Mononuclear cell (primary cell): ENCODE results near the gene METTL8. TPM values are rescaled to one million over a fixed set of nuclear protein-coding genes. Genes with fewer than 3 reads are reported as not detected.

Source experiments
- H3K27me3 ChIP-seq: 2 replicates; pipeline ENCODE4 v1.6.0; 2011; ENCODE audit warnings: low read length, control low read depth; ENCODE audit not compliant: insufficient read depth
- H3K4me1 ChIP-seq: 2 replicates; pipeline ENCODE4 v1.5.1; 2011; ENCODE audit warnings: mild to moderate bottlenecking, low read length, control low read depth; ENCODE audit not compliant: insufficient read depth
- H3K4me3 ChIP-seq: 2 replicates; pipeline ENCODE4 v1.5.1; 2011; ENCODE audit warnings: mild to moderate bottlenecking, low read length, moderate library complexity
- H3K9me3 ChIP-seq: 2 replicates; pipeline ENCODE4 v1.5.1; 2011; ENCODE audit warnings: low read depth, mild to moderate bottlenecking, control low read depth, low read length
- total RNA-seq: library from RNA; depleted of rRNA; stranded (reverse); fragments of >200 nt; gene quantifications from one replicate; pipeline ENCODE4 v1.2.3, GENCODE V29; 2012

The METTL8 gene
- total RNA-seq, 1 donor = 19.0 TPM

DNA sequence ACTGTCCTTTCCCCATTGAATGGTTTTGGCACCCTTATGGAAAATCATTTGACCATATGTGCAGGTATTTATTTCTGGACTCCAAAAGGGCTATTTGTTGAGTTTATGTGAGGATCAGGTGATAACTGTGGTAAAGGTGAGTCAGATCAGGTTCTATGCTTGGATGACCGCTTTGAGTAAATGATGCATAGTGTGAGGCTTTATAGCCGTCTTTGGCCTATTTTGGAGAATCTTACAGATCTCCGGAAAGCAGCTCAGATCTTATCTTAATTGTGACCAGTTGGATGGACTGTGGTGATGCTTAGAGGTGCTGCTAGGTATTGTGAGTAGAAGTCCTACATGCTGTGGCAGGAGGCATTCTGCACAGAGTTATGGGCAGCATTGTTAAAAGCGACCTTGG lies 126.2 kb downstream of the METTL8 start:
- no peak overlapping the region for H3K4me3 ChIP-seq
- H3K9me3 ChIP-seq = no peaks in the 10 kb centered on the region
- no peaks in the 10 kb centered on the region for H3K4me1 ChIP-seq
- no peaks in the 10 kb centered on the region for H3K27me3 ChIP-seq

DNA sequence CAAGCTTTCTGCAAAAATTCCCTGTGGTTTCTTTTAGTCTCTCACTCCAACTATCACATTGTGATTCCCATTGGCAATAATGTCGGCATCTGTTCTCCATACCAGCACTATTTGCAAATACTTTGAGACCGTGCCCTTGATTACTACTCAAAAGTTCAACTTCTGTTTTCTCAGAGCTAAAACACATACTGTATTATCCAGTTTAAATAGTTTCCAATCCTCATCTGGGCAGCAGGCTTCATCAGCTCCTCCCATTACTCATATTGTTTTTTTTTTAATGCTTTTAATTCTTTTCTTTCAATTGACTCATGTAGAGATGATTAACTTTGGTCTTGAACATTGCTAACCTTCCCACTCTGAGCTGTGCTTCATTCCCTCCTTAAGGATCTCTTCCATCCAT lies 135.8 kb downstream of the METTL8 start:
- no peaks in the 10 kb centered on the region for H3K9me3 ChIP-seq
- H3K4me3 ChIP-seq = no peak overlapping the region
- H3K27me3 ChIP-seq = no peaks in the 10 kb centered on the region
- H3K4me1 ChIP-seq = no peaks in the 10 kb centered on the region

DNA sequence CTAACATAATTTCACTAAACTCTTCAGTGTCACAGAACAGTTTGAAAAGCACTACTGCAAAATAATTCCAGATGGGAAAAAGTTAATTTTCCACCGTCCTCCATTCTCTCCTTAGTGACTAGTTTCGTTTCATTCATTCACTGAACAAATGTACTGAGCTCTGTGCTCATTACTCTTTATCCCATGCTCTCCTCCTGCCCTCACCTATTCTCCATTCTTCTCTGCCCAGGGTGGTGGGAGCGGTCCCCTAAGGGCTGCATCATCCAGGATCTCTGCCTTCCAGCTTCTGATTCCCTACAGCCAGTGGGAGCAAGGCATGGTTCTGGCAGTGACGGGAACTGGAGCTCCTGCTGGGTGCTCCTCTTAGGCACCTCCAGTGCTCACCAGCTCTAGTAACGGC lies 139.2 kb downstream of the METTL8 start:
- Histone ChIP-seq H3K9me3 (no peaks in the 10 kb centered on the region), H3K27me3 (no peaks in the 10 kb centered on the region), H3K4me1 (no peaks in the 10 kb centered on the region), H3K4me3 (no peak overlapping the region)

DNA sequence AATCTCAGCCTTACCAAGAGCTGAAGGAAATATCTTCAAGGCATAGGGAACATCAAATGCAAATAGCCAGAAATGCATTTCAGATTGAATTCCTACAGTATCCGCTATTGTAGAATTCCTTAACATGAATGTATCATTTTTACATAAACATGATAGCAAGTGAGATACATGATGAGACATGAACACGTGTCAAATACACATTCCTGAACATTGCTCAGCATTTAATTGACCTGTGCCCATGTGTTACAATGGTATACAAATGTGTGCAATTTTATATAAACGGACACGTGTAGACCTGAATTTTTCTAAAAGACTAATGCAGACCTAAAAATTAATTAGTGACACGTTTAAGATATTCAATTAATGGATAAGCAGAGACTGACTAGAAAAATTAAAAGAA lies 140.1 kb downstream of the METTL8 start:
- Histone ChIP-seq H3K4me1 (no peaks in the 10 kb centered on the region), H3K27me3 (no peaks in the 10 kb centered on the region), H3K4me3 (no peak overlapping the region), H3K9me3 (no peaks in the 10 kb centered on the region)

DNA sequence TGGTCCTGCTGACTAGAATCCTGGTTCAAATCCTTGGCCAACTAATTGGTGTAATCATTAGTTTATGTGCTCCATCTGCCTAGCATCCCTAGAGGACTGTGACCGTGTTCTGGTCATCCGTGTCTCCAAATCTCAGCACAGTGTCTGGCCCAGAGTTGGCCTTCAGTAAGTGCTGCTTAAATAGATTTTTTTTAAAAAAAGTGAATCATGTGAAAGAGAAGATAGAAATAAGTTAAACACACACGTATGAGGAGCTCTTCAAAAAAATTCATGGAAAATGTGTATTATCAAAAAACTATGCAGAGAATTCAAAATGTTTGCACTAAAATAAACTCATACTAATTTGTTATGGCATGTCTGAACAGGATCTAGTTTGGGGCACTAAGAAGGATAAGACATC lies 143.8 kb downstream of the METTL8 start:
- H3K4me1 ChIP-seq = no peaks in the 10 kb centered on the region
- H3K27me3 ChIP-seq = no peaks in the 10 kb centered on the region
- no peaks in the 10 kb centered on the region for H3K9me3 ChIP-seq
- no peak overlapping the region for H3K4me3 ChIP-seq

DNA sequence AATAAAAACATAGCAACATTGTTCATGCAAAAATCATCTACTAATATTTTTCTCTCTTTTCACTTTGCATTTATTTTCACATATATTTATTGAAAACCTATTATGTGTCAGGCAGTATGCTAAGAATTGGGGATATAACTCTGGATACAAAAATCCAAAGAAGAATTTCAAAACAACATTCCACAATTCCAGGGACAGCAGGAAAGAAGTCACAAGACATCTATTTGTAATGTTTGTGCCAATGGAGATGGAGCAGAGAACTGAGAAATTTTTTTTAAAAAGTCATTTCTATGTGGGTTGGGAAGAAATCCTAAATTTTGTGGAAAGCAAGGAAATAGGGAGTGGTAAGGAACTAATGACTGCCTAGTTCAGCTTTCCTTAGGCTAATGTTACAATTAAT lies 144.5 kb downstream of the METTL8 start:
- no peaks in the 10 kb centered on the region for H3K27me3 ChIP-seq
- no peaks in the 10 kb centered on the region for H3K9me3 ChIP-seq
- no peaks in the 10 kb centered on the region for H3K4me1 ChIP-seq
- H3K4me3 ChIP-seq = no peak overlapping the region

DNA sequence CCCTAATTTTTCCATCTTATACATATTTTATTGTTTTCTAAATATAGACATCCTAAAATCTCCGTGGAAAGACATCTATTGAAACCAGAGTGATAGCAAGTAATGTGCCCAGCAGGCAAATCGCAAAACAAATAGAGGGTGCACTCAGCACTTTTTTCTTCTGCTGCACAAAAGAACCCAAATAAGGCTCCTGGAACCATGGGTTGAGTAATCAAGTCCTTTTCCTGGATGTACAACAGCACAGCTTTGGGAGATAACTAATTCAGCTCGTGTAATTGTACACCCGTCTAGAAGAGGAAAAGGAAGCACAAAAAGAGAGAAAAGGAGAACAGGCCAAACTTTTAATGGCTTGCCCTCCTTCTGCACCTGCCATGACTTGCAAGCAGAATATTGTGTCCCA lies 146.2 kb downstream of the METTL8 start:
- Histone ChIP-seq H3K9me3 (no peaks in the 10 kb centered on the region), H3K4me1 (no peaks in the 10 kb centered on the region), H3K4me3 (no peak overlapping the region), H3K27me3 (no peaks in the 10 kb centered on the region)

DNA sequence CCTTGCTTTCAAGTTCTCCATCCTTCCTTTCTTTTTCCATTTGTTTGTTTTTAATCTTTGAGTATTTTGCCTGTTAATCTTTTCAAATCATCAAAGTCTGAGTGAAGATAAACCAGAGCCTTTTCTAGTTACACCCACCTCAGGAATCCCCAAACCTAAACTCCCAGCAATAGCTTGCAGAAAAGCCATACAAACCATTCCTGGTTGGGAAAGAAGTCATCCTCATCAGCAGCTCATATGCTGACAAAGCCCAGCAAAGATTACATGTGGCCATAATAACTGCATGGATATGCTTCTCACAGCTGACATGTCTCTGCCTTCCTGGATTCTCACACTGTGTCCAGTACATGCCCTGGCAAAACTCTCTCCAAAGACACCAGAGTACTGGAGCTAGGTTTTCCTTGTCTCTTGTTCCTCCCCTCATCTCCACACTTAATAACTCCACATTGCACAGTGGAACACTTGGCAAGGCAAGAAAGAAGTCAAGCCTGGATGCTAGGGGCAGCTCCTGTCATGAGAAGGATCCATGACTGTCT lies 146.7 kb downstream of the METTL8 start:
- H3K27me3 ChIP-seq = no peaks in the 10 kb centered on the region
- no peaks in the 10 kb centered on the region for H3K9me3 ChIP-seq
- H3K4me1 ChIP-seq = no peaks in the 10 kb centered on the region
- H3K4me3 ChIP-seq = no peak overlapping the region

DNA sequence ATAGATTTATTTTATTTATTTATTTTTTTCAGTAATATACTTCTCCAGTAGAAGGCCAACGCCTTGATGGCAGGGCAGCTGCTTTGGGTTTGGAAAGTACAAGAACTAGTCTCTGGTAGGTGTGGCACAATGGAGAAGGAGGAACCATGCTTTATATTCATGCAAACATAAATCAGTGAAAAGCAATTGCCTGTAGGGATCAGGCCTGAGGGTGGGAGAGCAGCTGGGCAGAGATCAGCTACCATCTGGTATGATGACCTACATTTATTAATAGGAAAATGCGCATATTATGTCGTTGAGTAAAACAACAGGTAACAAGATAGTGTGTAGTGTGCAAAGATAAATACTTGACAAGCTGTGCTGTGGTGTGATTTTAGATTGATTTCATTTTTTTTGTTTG lies 152.7 kb downstream of the METTL8 start:
- Histone ChIP-seq H3K27me3 (no peaks in the 10 kb centered on the region), H3K4me1 (no peaks in the 10 kb centered on the region), H3K9me3 (no peaks in the 10 kb centered on the region), H3K4me3 (no peak overlapping the region)

DNA sequence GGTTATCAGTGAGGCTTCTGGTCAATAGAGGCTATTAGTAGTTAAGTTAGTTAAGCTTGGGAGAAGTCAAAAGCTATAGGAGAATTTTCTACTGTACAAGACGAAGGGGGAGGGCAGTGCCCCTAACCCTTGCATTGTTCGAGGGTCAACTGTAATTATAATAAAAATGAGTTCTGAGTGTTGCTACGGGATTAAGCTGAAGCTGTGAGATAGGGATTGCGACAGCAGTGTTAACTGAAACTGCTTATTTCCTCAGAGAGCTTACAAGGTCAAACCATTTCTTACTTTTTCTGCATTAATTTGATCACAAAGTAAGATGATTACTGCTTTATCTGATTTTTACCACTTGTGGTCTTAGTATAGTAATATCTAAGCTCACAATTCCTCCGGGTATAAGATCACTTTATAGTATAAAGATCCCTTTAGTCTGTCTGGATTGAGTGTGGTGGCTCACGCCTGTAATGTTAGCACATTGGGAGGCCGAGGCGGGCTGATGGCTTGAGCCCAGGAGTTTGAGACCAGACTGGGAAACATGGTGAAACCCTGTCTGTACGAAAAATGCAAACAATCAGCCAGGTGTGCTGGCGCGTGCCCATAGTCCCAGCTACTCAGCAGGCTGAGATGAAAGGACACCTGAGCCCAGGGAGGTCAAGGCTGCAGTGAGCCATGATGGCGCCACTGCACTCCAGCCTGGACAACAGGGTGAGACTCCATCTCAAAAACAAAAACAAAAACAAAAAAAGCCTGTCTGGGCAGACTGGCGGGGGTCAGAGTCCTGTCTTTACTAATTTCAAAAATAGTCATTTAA lies 153.6 kb downstream of the METTL8 start:
- Histone ChIP-seq H3K4me3 (no peak overlapping the region), H3K9me3 (no peaks in the 10 kb centered on the region), H3K27me3 (no peaks in the 10 kb centered on the region), H3K4me1 (no peaks in the 10 kb centered on the region)

DNA sequence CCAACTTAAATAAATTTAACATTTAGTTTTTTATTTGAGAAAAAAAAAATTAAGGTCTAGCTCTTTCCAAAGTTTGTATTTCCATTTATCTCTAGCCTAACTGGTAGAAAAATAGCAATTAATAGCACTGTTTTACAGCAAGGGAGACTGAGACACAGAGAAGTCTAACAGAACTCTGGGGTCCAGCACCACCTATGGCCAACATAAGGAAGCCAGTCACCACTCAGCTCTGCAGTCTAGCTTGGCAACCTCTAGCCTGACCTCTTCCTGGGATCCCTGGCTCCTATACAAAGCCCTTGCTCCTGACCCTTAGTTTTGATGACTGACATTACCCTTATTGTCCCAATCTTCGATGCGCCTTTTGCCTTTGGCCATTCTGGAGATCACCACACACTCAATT lies 159.0 kb downstream of the METTL8 start:
- H3K9me3 ChIP-seq = no peaks in the 10 kb centered on the region
- H3K4me1 ChIP-seq = no peaks in the 10 kb centered on the region
- no peak overlapping the region for H3K4me3 ChIP-seq
- H3K27me3 ChIP-seq = no peaks in the 10 kb centered on the region

DNA sequence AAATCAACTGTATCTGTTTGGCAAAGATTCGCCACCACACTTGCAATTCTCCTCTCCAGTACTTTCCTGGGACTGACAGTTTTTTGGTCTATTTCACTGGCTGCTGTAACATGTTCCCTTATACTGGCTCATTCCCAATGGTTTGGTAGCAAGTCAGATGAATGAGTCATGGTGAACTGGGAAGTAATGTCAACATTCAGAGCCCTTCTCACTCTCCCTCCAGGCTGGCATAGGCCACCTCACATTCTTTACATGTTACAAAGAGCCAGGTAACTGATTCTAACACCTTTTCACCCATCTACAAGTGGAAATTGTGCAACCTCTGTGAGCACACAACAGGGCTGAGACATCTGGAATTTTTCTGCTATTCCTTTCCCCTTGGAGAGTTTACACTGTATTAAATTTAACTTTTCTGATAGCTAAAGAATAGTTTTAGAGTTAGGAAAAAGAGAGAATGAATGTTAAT lies 161.8 kb downstream of the METTL8 start:
- Histone ChIP-seq H3K4me3 (no peak overlapping the region), H3K27me3 (no peaks in the 10 kb centered on the region), H3K4me1 (no peaks in the 10 kb centered on the region), H3K9me3 (no peaks in the 10 kb centered on the region)

DNA sequence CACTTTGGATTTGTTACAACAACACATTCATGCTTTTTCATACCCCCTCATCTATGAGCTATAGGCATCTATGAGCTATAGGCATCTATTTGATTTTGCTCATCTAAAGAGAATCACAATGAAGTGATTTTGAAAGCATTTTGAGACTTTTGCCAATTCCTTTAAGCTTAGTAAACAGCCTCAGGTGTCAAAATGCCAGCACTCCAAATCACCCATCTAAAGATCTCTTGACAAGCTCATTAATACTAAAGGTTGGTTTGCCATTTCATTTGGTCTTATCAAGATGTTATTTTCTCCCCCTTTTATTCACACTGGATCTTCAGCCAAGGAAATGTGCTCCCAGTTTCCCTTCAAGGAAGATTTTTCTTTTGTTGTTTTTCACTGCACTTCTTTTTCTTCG lies 162.4 kb downstream of the METTL8 start:
- no peaks in the 10 kb centered on the region for H3K27me3 ChIP-seq
- H3K4me3 ChIP-seq = no peak overlapping the region
- no peaks in the 10 kb centered on the region for H3K9me3 ChIP-seq
- peaks cover under 1% of the 10 kb centered on the region for H3K4me1 ChIP-seq

DNA sequence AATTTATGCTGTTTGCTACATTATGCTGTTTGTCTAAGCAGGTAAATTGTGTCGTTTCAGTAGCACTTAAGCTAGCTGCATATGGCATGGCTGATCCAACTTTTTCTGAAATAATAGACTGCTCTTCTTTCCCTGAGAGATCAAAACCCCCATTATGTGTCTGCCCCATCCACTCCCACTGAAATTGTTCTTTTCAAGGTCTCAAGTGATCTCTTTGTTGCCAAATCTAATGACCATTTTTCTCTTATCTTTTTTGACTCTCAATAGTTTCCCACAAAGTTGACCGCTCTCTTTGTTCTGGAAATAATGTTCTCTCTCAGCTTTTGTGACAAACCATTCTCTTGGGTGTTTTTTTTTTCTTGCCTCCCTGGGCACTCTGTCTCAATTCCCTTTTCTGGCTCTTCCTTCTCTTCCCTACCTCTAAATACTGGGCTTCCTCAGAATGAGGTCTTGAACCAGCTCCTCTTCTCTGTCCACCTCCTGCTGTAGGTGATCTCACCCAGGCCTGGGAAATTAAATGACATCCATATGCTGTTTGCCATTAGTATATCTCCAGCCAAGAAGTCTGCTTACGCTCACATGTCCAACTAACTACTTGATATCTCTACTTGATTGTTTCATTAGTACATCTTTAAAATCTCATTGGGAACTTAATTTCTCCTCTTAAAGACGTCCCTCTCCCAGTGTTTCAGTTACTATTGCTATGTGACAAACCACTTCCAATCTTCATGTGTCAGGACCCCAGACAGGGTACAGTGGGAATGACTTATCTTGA lies 165.7 kb downstream of the METTL8 start:
- Histone ChIP-seq H3K4me1 (peaks cover 6% of the 10 kb centered on the region), H3K27me3 (no peaks in the 10 kb centered on the region), H3K4me3 (no peak overlapping the region), H3K9me3 (no peaks in the 10 kb centered on the region)
